Keratinocyte (primary cell): Measurements from ENCODE around the gene USHBP1.

Experiments used
- EZH2 ChIP-seq: IDR thresholded peaks from one replicate; pipeline ENCODE4 v1.6.1; 2012; ENCODE audit warnings: inconsistent platforms, mild to moderate bottlenecking, low read length, moderate library complexity
- TF ChIP-seq, protein P1 (sequence below), 3 experiments: IDR thresholded peaks in 1 of 3; conservative IDR thresholded peaks in 1 of 3; optimal IDR thresholded peaks in 1 of 3; 2 replicates in 2 of 3; 3 replicates in 1 of 3; pipeline versions ENCODE3 to v1.5.1; 2011; ENCODE audit warnings: low read length in 3 of 3, mild to moderate bottlenecking in 3 of 3, moderate library complexity in 2 of 3, control low read depth in 1 of 3, inconsistent platforms in 1 of 3; ENCODE audit not compliant: insufficient read depth in 2 of 3; ENCODE audit errors: extremely low read depth in 1 of 3

DNA sequence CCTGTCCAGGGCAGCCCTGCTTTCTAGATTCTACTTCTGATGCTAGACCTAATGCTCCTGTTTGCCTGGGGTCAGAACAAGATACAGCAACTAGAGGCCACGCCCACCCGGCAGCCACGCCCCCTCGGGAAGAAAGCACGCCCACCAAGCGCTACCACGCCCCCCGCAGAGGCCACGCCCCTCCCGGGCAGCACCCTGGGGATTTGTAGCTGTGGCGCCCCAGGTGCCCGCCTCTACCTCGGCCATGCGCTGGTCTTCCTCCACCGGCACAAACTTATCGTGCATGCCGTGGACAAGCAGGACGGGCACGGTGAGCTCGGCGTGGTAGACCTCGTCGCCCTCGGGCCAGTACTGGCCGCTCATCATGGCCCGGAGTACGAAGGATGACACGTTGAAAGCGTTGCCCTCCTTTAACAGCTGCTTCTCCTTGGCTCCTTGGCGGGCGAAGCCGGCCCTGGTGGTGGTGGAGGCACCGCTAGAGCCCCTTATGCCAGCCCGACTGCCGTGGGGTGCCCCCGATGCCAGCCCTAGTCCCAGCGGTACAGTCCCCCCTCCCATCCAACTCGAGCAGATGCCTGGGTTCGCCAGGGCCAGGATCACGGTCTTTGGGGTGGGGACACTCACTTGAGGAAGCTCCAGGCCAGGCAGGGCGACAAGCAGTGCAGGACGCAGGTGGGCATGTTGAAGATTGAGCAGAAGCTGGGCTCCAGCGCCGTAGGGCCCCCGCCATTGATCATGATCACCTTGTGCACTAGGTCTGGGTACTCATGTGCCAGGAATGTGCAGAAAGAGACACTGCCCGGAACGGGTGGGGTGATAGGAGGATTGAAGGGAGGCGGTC, 29.7 kb upstream of the USHBP1 start:
- TF ChIP-seq, protein P1, sequence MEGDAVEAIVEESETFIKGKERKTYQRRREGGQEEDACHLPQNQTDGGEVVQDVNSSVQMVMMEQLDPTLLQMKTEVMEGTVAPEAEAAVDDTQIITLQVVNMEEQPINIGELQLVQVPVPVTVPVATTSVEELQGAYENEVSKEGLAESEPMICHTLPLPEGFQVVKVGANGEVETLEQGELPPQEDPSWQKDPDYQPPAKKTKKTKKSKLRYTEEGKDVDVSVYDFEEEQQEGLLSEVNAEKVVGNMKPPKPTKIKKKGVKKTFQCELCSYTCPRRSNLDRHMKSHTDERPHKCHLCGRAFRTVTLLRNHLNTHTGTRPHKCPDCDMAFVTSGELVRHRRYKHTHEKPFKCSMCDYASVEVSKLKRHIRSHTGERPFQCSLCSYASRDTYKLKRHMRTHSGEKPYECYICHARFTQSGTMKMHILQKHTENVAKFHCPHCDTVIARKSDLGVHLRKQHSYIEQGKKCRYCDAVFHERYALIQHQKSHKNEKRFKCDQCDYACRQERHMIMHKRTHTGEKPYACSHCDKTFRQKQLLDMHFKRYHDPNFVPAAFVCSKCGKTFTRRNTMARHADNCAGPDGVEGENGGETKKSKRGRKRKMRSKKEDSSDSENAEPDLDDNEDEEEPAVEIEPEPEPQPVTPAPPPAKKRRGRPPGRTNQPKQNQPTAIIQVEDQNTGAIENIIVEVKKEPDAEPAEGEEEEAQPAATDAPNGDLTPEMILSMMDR (optimal IDR thresholded peaks at IDR 0.05 in 1 of 3, IDR thresholded peaks at IDR 0.05 in 1 of 3, conservative IDR thresholded peaks at IDR 0.05 in 1 of 3; ENCODE audit: extremely low read depth in 1 of 3, insufficient read depth in 2 of 3, low read length in 3 of 3) = no peak
- TF ChIP-seq EZH2 = no peak
